K562 (cell line): ENCODE results near the gene MAGI1. TPM values are rescaled to one million over a fixed set of nuclear protein-coding genes. Genes with fewer than 3 reads are reported as not detected.

Source experiments
- ATAC-seq: fragments of 200-7000 bp; cut with Tn5 transposase; 3 replicates; pipeline ENCODE4 v1.9.1; 2020; ENCODE audit warnings: moderate library complexity
- BruUV-seq: library from RNA; stranded (reverse); fragments of 400-500 nt; replicated peaks from 2 replicates; lab custom pipeline; 2021; lab: Mats Ljungman, UMichigan
- CTCF ChIA-PET: fragments of 300-600 bp; formaldehyde crosslinking; extraction: SDS; loops from one replicate; lab custom pipeline; 2021; ENCODE audit warnings: low intra/inter-chr PET ratio; lab: Yijun Ruan, JAX
- POLR2A ChIA-PET: fragments of 300-600, 350-650 bp; sonication (Branson Sonifier 250); formaldehyde crosslinking; extraction: SDS; loops from one replicate; lab custom pipeline; 2021; ENCODE audit warnings: antibody characterized with exemption, inconsistent platforms; lab: Yijun Ruan, JAX
- DNase-seq, 4 experiments: peaks; one replicate each; pipeline versions ENCODE4 v3.0.0 to v3.0.0-alpha.2; 2011 to 2018; ENCODE audit warnings: low spot score in 3 of 4, mixed read lengths in 3 of 4; ENCODE audit errors: extremely low read depth in 1 of 4
- FAIRE-seq: peaks from 2 replicates; lab custom pipeline; 2011; peaks lifted over from hg19 to GRCh38; lab: Jason Lieb, UNC
- H2AFZ ChIP-seq: 2 replicates; pipeline ENCODE4 v1.6.0; 2011; ENCODE audit warnings: low read depth, low read length, control low read depth, inconsistent platforms
- H3K27ac ChIP-seq: fragments of 200-600 bp; 3 replicates; pipeline ENCODE4 v1.8.0; 2011; ENCODE audit warnings: low read depth, mild to moderate bottlenecking, control low read depth, inconsistent platforms, low read length, moderate library complexity, mixed read lengths; ENCODE audit errors: extremely low read depth
- H3K27me3 ChIP-seq, 2 experiments: fragments of 300-600 bp in 1 of 2; 2 replicates in 1 of 2; 3 replicates in 1 of 2; pipeline versions ENCODE4 v1.6.0 to v1.8.0; 2011; ENCODE audit warnings: inconsistent platforms in 2 of 2, low read length in 2 of 2, mild to moderate bottlenecking in 1 of 2, mixed read lengths in 1 of 2, moderate library complexity in 1 of 2; ENCODE audit not compliant: control insufficient read depth in 2 of 2, insufficient read depth in 2 of 2
- H3K36me3 ChIP-seq: fragments of 300-600 bp; 3 replicates; pipeline ENCODE4 v1.8.0; 2011; ENCODE audit warnings: mild to moderate bottlenecking, low read length, inconsistent platforms; ENCODE audit not compliant: control insufficient read depth, insufficient read depth
- H3K4me1 ChIP-seq, 2 experiments: fragments of 200-600 bp in 1 of 2; replicated peaks in 1 of 2; 2 replicates in 1 of 2; 3 replicates in 1 of 2; pipeline versions ENCODE4 v1.5.1 to v1.8.0; 2011; ENCODE audit warnings: inconsistent platforms in 2 of 2, low read length in 2 of 2, mild to moderate bottlenecking in 1 of 2, mixed read lengths in 1 of 2, moderate library complexity in 1 of 2; ENCODE audit not compliant: control insufficient read depth in 2 of 2, insufficient read depth in 2 of 2
- H3K4me2 ChIP-seq: 2 replicates; pipeline ENCODE4 v1.6.1; 2011; ENCODE audit warnings: low read length, control low read depth, inconsistent platforms, mixed read lengths; ENCODE audit not compliant: insufficient read depth
- H3K4me3 ChIP-seq: fragments of 200-600 bp; sonication (generic), shearing (Covaris generic); 2 replicates; pipeline ENCODE4 v1.5.1; 2016; ENCODE audit warnings: control low read depth, inconsistent platforms
- H3K79me2 ChIP-seq: fragments of 200-600 bp; 3 replicates; pipeline ENCODE4 v1.8.0; 2011; ENCODE audit warnings: low read length, inconsistent platforms; ENCODE audit not compliant: control insufficient read depth, insufficient read depth
- H3K9ac ChIP-seq, 2 experiments: 2 replicates each; pipeline versions ENCODE4 v1.6.0 to v1.6.1; 2011; ENCODE audit warnings: low read depth in 2 of 2, low read length in 2 of 2, control low read depth in 1 of 2, inconsistent platforms in 1 of 2, mild to moderate bottlenecking in 1 of 2, mixed read lengths in 1 of 2; ENCODE audit not compliant: insufficient read depth in 1 of 2
- H3K9me1 ChIP-seq: one replicate; pipeline ENCODE4 v1.6.0; 2011; ENCODE audit warnings: inconsistent platforms, mild to moderate bottlenecking, low read length, moderate library complexity; ENCODE audit not compliant: control insufficient read depth, insufficient read depth
- H3K9me3 ChIP-seq: replicated peaks from 2 replicates; pipeline ENCODE4 v1.5.1; 2011; ENCODE audit warnings: low read depth, low read length, inconsistent platforms; ENCODE audit not compliant: control insufficient read depth, insufficient read depth
- H4K20me1 ChIP-seq: replicated peaks from 2 replicates; pipeline ENCODE4 v1.6.1; 2011; ENCODE audit warnings: low read length, inconsistent platforms, mixed read lengths; ENCODE audit not compliant: control insufficient read depth, insufficient read depth
- CBX1 ChIP-seq: sonication (generic); IDR thresholded peaks from 2 replicates; pipeline ENCODE4 v1.6.1; 2016; ENCODE audit warnings: antibody characterized with exemption, low read depth, mild to moderate bottlenecking
- DIDO1 ChIP-seq: fragments of 450-650 bp; IDR thresholded peaks from 2 replicates; pipeline ENCODE4 v1.6.1; 2016; ENCODE audit warnings: low read depth, missing biosample characterization, missing genetic modification characterization
- MTA1 ChIP-seq: fragments of 450-650 bp; IDR thresholded peaks from 2 replicates; pipeline ENCODE4 v1.6.1; 2017; ENCODE audit warnings: borderline replicate concordance
- SETDB1 ChIP-seq: IDR thresholded peaks from one replicate; pipeline ENCODE4 v1.6.1; 2012; ENCODE audit warnings: low read length, control low read depth, inconsistent platforms
- ZKSCAN3 ChIP-seq: fragments of 250-450 bp; sonication (Bioruptor Pico); IDR thresholded peaks from 2 replicates; pipeline ENCODE4 v1.4.0; 2020
- WGBS: fragments of 100-300 bp; shearing (Covaris generic); methylation state at CpG from one replicate; pipeline ENCODE4 v1.1.6; 2016; ENCODE audit warnings: low coverage, mixed read lengths; ENCODE audit not compliant: insufficient coverage; ENCODE audit errors: missing lambda C conversion rate; 5-methylcytosine and 5-hydroxymethylcytosine counted together
- in situ Hi-C: fragments of 300-500 bp; cut with MboI; formaldehyde crosslinking; loops from 4 replicates; pipeline ENCODE4 v1.15.0; 2018; ENCODE audit warnings: inconsistent platforms, mixed read lengths
- intact Hi-C: fragments of 100-400 bp; cut with micrococcal nuclease; formaldehyde crosslinking; loops from 2 replicates; pipeline ENCODE4 v1.14.2; 2022
- polyA plus RNA-seq, 8 experiments: library from polyadenylated mRNA; depleted of rRNA in 4 of 8; stranded (reverse) in 5 of 8; unstranded in 3 of 8; fragments of >200 nt; fragmentation: Nextera tagmentation in 2 of 8; fragmentation: Illumina TruSeq in 1 of 8; extraction: Ambion mirVana in 2 of 8; extraction: Trizol in 1 of 8; gene quantifications; 2 replicates each; pipeline versions ENCODE4 v1.2.1 to v1.2.3, GENCODE V29; 2011 to 2014; ENCODE audit warnings: inconsistent platforms in 1 of 8, missing spikeins in 1 of 8
- total RNA-seq, 7 experiments: library from RNA; depleted of rRNA in 6 of 7; stranded (reverse); fragments of >200 nt in 6 of 7; fragmentation: Illumina TruSeq in 2 of 7; extraction: Trizol in 2 of 7; gene quantifications; 2 replicates each; pipeline versions ENCODE4 v1.2.1 to v1.2.3, GENCODE V29; 2011 to 2021; ENCODE audit warnings: low replicate concordance in 1 of 7
- TF ChIP-seq, protein P1 (sequence below): fragments of 200-800 bp; sonication (Bioruptor generic); IDR thresholded peaks from 2 replicates; pipeline ENCODE4 v1.6.1; 2017; ENCODE audit warnings: missing genetic modification characterization, missing compliant biosample characterization
- TF ChIP-seq, protein P2 (sequence below): sonication (generic); formaldehyde crosslinking; IDR thresholded peaks from 2 replicates; pipeline ENCODE4 v1.8.0; 2022; ENCODE audit warnings: missing genetic modification reagents, mild to moderate bottlenecking, moderate library complexity, borderline replicate concordance

The MAGI1 gene
- total and polyA plus RNA-seq, 9 of the 15 experiments (the other 6 are each of a cell fraction or from before 2014, with no cell fraction given), result 7.8 to 59.4 (median 43.2) TPM

- Histone ChIP-seq H3K27ac (no peak overlapping the region), H3K9me3 (no peaks in the 10 kb centered on the region), H3K4me1 (no peaks in the 10 kb centered on the region), H3K4me3 (no peak overlapping the region), H3K9ac (no peak overlapping the region), H3K79me2 (no peaks in the 10 kb centered on the region), H3K27me3 (peaks cover 0 to 5% of the 10 kb centered on the region in 2 experiments; a peak in 2 of 5 replicates), H3K4me2 (no peak overlapping the region), H3K9me1 (no peaks in the 10 kb centered on the region), H4K20me1 (no peaks in the 10 kb centered on the region), H3K36me3 (no peaks in the 10 kb centered on the region), H2AFZ (no peak overlapping the region)
- ATAC-seq (no peak), FAIRE-seq (no peak), DNase-seq (no peak)
- BruUV-seq, result no TSS peak
- in situ Hi-C loops, result no loop called here
- intact Hi-C loops, result no loop called here
- ChIA-PET POLR2A (no interaction called here), CTCF (no interaction called here)
- TF ChIP-seq, protein P1, sequence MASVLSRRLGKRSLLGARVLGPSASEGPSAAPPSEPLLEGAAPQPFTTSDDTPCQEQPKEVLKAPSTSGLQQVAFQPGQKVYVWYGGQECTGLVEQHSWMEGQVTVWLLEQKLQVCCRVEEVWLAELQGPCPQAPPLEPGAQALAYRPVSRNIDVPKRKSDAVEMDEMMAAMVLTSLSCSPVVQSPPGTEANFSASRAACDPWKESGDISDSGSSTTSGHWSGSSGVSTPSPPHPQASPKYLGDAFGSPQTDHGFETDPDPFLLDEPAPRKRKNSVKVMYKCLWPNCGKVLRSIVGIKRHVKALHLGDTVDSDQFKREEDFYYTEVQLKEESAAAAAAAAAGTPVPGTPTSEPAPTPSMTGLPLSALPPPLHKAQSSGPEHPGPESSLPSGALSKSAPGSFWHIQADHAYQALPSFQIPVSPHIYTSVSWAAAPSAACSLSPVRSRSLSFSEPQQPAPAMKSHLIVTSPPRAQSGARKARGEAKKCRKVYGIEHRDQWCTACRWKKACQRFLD (CRISPR knock-in tag), result no peak
- TF ChIP-seq CBX1 (no peak), DIDO1 (no peak), ZKSCAN3 (CRISPR knock-in tag) (no peak), SETDB1 (no peak), MTA1 (no peak)
- TF ChIP-seq, protein P2, sequence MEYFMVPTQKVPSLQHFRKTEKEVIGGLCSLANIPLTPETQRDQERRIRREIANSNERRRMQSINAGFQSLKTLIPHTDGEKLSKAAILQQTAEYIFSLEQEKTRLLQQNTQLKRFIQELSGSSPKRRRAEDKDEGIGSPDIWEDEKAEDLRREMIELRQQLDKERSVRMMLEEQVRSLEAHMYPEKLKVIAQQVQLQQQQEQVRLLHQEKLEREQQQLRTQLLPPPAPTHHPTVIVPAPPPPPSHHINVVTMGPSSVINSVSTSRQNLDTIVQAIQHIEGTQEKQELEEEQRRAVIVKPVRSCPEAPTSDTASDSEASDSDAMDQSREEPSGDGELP (CRISPR knock-in tag), result no peak
- WGBS, result 10% methylated on average over 4 of the region's 16 CpGs
These were observed 84.6 kb downstream of the MAGI1 start for GRCh38 chr3:65953881-65954733.
